Esophagus (tissue), 2 donors: ENCODE data around the gene MYH11. TPM values are rescaled to one million over a fixed set of nuclear protein-coding genes. Genes with fewer than 3 reads are reported as not detected.

ENCODE experiments used
- H3K27ac ChIP-seq, 2 donors: one replicate each; pipeline ENCODE4 v1.5.1; 2013; ENCODE audit warnings: low read depth in 2 of 2, mild to moderate bottlenecking in 2 of 2, inconsistent platforms in 1 of 2, low read length in 1 of 2, moderate library complexity in 1 of 2
- H3K27me3 ChIP-seq, 2 donors: one replicate each; pipeline ENCODE4 v1.6.1; 2013; ENCODE audit warnings: low read length in 2 of 2, control low read depth in 1 of 2, mild to moderate bottlenecking in 1 of 2; ENCODE audit not compliant: insufficient read depth in 2 of 2, control insufficient read depth in 1 of 2
- H3K36me3 ChIP-seq, 2 donors: one replicate each; pipeline ENCODE4 v1.6.1; 2013; ENCODE audit warnings: low read length in 1 of 2; ENCODE audit not compliant: control insufficient read depth in 2 of 2, insufficient read depth in 2 of 2
- H3K4me1 ChIP-seq, 2 donors: one replicate each; pipeline ENCODE4 v1.6.1; 2013; ENCODE audit warnings: low read length in 1 of 2; ENCODE audit not compliant: control insufficient read depth in 2 of 2, insufficient read depth in 2 of 2
- H3K4me3 ChIP-seq, 2 donors: one replicate each; pipeline ENCODE4 v1.5.1; 2013; ENCODE audit warnings: low read length in 2 of 2, mild to moderate bottlenecking in 2 of 2, low read depth in 1 of 2, moderate library complexity in 1 of 2
- H3K9me3 ChIP-seq, 2 donors: one replicate each; pipeline ENCODE4 v1.6.1; 2013; ENCODE audit warnings: mild to moderate bottlenecking in 2 of 2, low read depth in 1 of 2, low read length in 1 of 2, moderate library complexity in 1 of 2; ENCODE audit not compliant: control insufficient read depth in 2 of 2, insufficient read depth in 1 of 2
- WGBS, 2 donors: extraction: QIAGEN DNeasy Blood & Tissue Kit; methylation state at CpG; one replicate each; pipeline ENCODE4 v1.1.7; 2013; 5-methylcytosine and 5-hydroxymethylcytosine counted together
- polyA plus RNA-seq, 2 donors: library from polyadenylated mRNA; stranded (reverse); fragments of 200-250 nt; gene quantifications; one replicate each; pipeline ENCODE4 v1.2.3, GENCODE V29; 2013
- donor health status: healthy with polysubstance abuse.
- donor health status: Bipolar disorder and iron deficiency.

The MYH11 gene
- polyA plus RNA-seq = 100 to 1,000 TPM; 120 to 421 TPM

DNA sequence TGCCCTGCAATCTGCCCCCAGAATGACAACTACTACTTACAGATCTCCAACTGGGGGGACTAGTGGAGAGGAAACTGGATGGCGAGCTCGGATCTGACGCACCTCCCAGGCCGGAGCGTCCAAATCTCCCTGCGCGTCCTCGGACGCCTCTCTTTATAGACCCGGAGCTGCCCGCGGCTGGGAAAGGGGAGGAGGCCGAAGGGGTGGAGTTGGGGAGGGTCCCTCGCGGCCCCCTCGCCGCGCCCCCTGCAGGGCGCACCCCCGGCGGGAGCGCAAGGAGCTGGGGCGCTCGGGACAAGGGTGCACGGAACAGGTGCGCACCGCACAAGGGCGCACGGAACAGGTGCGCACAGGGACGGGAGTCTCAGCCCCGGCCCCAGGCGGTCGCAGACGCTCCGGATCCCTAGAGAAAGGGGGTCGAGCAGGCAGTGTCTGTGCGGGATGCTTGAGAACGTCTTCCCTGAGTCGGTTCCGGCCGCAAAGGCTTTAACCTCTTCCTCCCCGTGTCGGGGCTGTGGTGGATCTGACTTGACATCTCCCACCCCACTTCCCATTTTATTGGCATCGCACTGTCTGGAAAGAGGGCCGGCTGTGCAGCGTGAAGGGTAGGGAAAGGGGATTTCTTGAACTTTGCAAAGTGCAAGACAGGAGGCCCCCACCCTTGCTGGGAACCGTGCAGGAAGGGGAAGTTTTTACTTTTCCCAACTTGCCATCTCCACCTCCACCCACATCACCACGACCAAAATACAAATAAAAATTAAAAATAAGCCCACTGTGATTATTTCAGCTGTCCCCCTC lies at the start of gene MYH11:
Gene MYH11, minus strand, starts transcription at position 128 of the 798 bp plus-strand sequence. CDS start 18,776 bp downstream, outside the sequence.
- peaks cover 0 to 10% of the 10 kb centered on the region in 2 donors for H3K27me3 ChIP-seq
- H3K4me1 ChIP-seq = peaks cover 0 to 3% of the 10 kb centered on the region in 2 donors
- peak within 1 kb of the TSS; percentile 38 to 41 for H3K4me3 ChIP-seq
- H3K9me3 ChIP-seq = no peaks in the 10 kb centered on the region
- no peaks in the 10 kb centered on the region for H3K36me3 ChIP-seq
- peak within 1 kb of the TSS; percentile 67 to 82 for H3K27ac ChIP-seq
- WGBS, 2 donors = 1% methylated on average over 42 to 49 of the region's 49 CpGs

- Histone ChIP-seq H3K27me3 (no peaks in the 10 kb centered on the region), H3K4me3 (no peak overlapping the region), H3K9me3 (no peaks in the 10 kb centered on the region), H3K36me3 (no peaks in the 10 kb centered on the region), H3K27ac (no peak overlapping the region), H3K4me1 (no peaks in the 10 kb centered on the region)
- WGBS, 2 donors = 85% methylated on average over 2 of the region's 2 CpGs
These were observed 49.6 kb upstream of the MYH11 start for GRCh38 chr16:15906439-15906838.

DNA sequence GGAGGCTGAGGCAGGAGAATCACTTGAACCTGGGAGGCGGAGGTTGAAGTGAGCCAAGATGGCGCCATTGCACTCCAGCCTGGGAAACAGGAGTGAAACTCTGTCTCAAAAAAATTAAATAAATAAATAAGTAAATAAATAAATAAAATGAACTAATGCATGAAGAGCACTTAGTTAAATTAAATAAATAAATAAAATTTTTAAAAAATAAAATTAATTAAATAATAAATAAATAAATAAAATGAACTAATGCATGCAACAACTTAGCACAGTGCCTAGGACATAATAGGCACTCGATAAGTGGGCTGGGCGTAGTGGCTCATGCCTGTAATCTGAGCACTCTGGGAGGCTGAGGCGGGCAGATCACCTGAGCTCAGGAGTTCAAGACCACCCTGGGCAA lies 47.1 kb upstream of the MYH11 start:
- no peaks in the 10 kb centered on the region for H3K36me3 ChIP-seq
- H3K4me1 ChIP-seq = no peaks in the 10 kb centered on the region
- no peak overlapping the region for H3K4me3 ChIP-seq
- H3K9me3 ChIP-seq = no peaks in the 10 kb centered on the region
- H3K27me3 ChIP-seq = no peaks in the 10 kb centered on the region
- no peak overlapping the region for H3K27ac ChIP-seq
- 97% methylated on average over 5 of the region's 5 CpGs for WGBS, 2 donors

DNA sequence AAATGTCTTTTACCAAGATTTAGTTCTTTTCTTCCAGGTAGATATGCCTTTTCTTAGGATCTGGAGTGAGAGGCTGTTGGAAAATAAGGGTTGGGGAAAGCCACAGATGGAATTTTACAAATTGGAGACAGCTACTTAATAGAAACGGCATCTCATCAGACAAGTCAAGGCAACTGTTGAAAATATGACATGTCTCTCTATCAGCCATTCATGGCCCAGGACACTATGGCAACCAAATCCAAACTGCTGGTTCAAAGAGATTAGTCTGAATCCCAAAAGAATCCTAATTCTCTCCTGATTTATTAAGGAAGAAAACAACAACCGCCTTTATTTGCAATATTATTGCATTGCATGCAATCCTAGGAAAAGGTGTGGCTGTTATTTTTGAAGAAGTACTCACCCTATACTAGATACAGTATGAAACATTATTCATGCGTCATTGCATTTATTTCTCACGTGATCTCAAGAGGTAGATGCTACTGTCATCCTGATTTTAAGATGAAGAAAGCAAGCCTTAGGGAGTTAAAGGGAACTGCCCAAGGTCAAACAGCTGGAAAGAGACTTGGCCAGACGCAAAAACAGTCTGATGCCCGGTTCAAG lies 44.2 kb upstream of the MYH11 start:
- Histone ChIP-seq H3K9me3 (no peaks in the 10 kb centered on the region), H3K27ac (peak overlapping the region; percentile 47 to 60), H3K4me1 (no peaks in the 10 kb centered on the region), H3K27me3 (no peaks in the 10 kb centered on the region), H3K4me3 (no peak overlapping the region), H3K36me3 (no peaks in the 10 kb centered on the region)
- WGBS, 2 donors = 36 to 49% methylated on average over 6 of the region's 6 CpGs

GRCh38 chr16:15900357-15900756 lies 43.5 kb upstream of the MYH11 start:
- no peaks in the 10 kb centered on the region for H3K4me1 ChIP-seq
- no peaks in the 10 kb centered on the region for H3K9me3 ChIP-seq
- 77 to 81% methylated on average over 3 of the region's 3 CpGs for WGBS, 2 donors
- no peaks in the 10 kb centered on the region for H3K27me3 ChIP-seq
- H3K4me3 ChIP-seq = no peak overlapping the region
- H3K36me3 ChIP-seq = no peaks in the 10 kb centered on the region
- peak overlapping the region; percentile 75 to 83 for H3K27ac ChIP-seq

GRCh38 chr16:15899538-15900100 lies 42.8 kb upstream of the MYH11 start:
- no peaks in the 10 kb centered on the region for H3K27me3 ChIP-seq
- WGBS, 2 donors = 30 to 40% methylated on average over 9 of the region's 9 CpGs
- H3K9me3 ChIP-seq = no peaks in the 10 kb centered on the region
- peak overlapping the region; percentile 83 to 92 for H3K27ac ChIP-seq
- no peak overlapping the region for H3K4me3 ChIP-seq
- H3K4me1 ChIP-seq = peaks cover 0 to under 1% of the 10 kb centered on the region in 2 donors
- H3K36me3 ChIP-seq = no peaks in the 10 kb centered on the region

DNA sequence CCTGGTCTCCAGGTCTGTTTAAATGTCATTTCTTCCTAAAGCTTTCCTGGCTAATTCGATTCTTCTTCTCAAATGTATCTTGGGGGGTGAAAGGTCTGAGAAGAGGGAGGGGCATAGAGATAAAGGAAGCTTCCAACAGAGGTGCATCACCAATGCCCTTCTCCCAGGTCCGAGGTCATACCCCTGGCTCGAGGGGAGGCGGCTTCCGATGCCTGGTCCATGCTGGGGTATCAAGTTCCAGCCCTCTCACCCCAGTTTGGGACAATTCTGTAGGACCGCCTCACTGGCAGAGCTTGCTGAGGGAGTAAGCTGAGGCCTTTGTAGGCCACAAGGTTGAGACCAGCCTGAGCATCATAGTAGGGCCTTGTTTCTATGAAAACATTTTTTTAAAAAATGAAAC lies 41.8 kb upstream of the MYH11 start:
- H3K27ac ChIP-seq = no peak overlapping the region
- H3K27me3 ChIP-seq = no peaks in the 10 kb centered on the region
- no peaks in the 10 kb centered on the region for H3K9me3 ChIP-seq
- H3K4me1 ChIP-seq = peaks cover 0 to 2% of the 10 kb centered on the region in 2 donors
- 92 to 95% methylated on average over 6 of the region's 6 CpGs for WGBS, 2 donors
- H3K36me3 ChIP-seq = no peaks in the 10 kb centered on the region
- no peak overlapping the region for H3K4me3 ChIP-seq

- no peak overlapping the region for H3K27ac ChIP-seq
- no peak overlapping the region for H3K4me3 ChIP-seq
- H3K4me1 ChIP-seq = peaks cover 0 to 2% of the 10 kb centered on the region in 2 donors
- H3K36me3 ChIP-seq = no peaks in the 10 kb centered on the region
- 52 to 66% methylated on average over 5 of the region's 5 CpGs for WGBS, 2 donors
- no peaks in the 10 kb centered on the region for H3K27me3 ChIP-seq
- no peaks in the 10 kb centered on the region for H3K9me3 ChIP-seq
These were observed 41.0 kb upstream of the MYH11 start for GRCh38 chr16:15897834-15898254.

DNA sequence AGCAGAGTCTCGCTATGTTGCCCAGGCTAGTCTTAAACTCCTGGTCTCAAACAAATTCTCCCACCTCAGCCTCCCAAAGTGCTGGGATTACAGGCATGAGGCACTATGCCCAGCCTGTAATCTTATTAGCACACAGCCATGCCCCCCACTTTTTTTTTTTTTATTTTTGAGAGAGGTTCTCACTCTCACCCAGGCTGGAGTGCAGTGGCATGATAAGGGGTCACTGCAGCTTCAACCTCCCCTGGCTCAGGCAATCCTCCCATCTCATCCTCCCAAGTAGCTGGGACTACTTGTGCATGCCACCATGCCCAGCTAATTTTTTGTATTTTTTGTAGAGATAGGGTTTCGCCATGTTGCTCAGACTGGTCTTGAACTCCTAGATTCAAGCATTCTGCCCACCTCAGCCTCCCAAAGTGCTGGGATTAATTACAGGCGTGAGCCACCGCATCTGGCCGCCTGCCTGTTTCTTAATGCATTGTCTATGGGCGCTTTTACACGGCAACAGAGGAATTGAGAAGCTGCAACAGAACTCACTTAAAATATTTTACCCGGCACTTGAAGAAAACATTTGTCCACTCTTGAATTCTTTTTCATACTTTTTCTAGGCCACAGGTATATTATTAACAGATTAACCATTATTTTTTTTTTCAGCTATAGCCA lies 40.4 kb upstream of the MYH11 start:
- Histone ChIP-seq H3K9me3 (no peaks in the 10 kb centered on the region), H3K27ac (no peak overlapping the region), H3K4me3 (no peak overlapping the region), H3K27me3 (no peaks in the 10 kb centered on the region), H3K4me1 (peaks cover 0 to 2% of the 10 kb centered on the region in 2 donors), H3K36me3 (no peaks in the 10 kb centered on the region)
- WGBS, 2 donors = 81 to 83% methylated on average over 8 of the region's 8 CpGs
